Tibial nerve (tissue), 4 donors: ENCODE data around the gene DLGAP1. TPM values are rescaled to one million over a fixed set of nuclear protein-coding genes. Genes with fewer than 3 reads are reported as not detected.

Source experiments
- DNase-seq, 2 donors: peaks; one replicate each; pipeline ENCODE4 v3.0.0-alpha.2; 2019; ENCODE audit warnings: low spot score in 2 of 2
- H3K27ac ChIP-seq, 4 donors: fragments of 200-600 bp; sonication (generic) in 3 of 4; one replicate each; pipeline ENCODE4 v1.5.1; 2017 to 2019; ENCODE audit warnings: mild to moderate bottlenecking in 1 of 4
- H3K27me3 ChIP-seq, 2 donors: fragments of 200-600 bp; sonication (generic) in 1 of 2; one replicate each; pipeline versions ENCODE4 v1.5.1 to v1.6.0; 2017 to 2019
- H3K36me3 ChIP-seq, 3 donors: fragments of 200-600 bp; sonication (generic); one replicate each; pipeline ENCODE4 v1.5.1; 2018 to 2019
- H3K4me1 ChIP-seq, 4 donors: fragments of 200-600 bp; sonication (generic) in 3 of 4; one replicate each; pipeline ENCODE4 v1.5.1; 2017 to 2019
- H3K4me3 ChIP-seq, 4 donors: fragments of 200-600 bp; sonication (generic) in 3 of 4; one replicate each; pipeline ENCODE4 v1.5.1; 2017 to 2019; ENCODE audit warnings: mild to moderate bottlenecking in 1 of 4, moderate library complexity in 1 of 4
- H3K9me3 ChIP-seq, 4 donors: fragments of 200-600 bp; sonication (generic) in 3 of 4; one replicate each; pipeline ENCODE4 v1.5.1; 2017 to 2019
- CTCF ChIP-seq, 5 experiments: fragments of 200-600 bp in 3 of 5; fragments of 450-650 bp in 2 of 5; sonication (generic) in 3 of 5; IDR thresholded peaks; one replicate each; pipeline ENCODE4 v1.5.1; 2016 to 2019; ENCODE audit warnings: antibody characterized with exemption in 5 of 5, mild to moderate bottlenecking in 3 of 5, moderate library complexity in 2 of 5
- EP300 ChIP-seq, 2 donors: sonication (generic); formaldehyde crosslinking; IDR thresholded peaks; one replicate each; pipeline ENCODE4 v1.6.1; 2017; ENCODE audit warnings: antibody characterized with exemption in 2 of 2, mild to moderate bottlenecking in 1 of 2
- POLR2A ChIP-seq, 2 donors: fragments of 450-650 bp; IDR thresholded peaks; one replicate each; pipeline ENCODE4 v1.6.1; 2017; ENCODE audit warnings: antibody characterized with exemption in 2 of 2, mild to moderate bottlenecking in 2 of 2, moderate library complexity in 2 of 2
- WGBS, 2 donors: methylation state at CpG; one replicate each; pipeline ENCODE4 v1.1.5; 2018; 5-methylcytosine and 5-hydroxymethylcytosine counted together
- total RNA-seq, 4 donors: library from RNA; depleted of rRNA; stranded (reverse); fragments of >200 nt; gene quantifications; one replicate each; pipeline ENCODE4 v1.1.0, GENCODE V29; 2016

Gene DLGAP1
- total RNA-seq, 4 donors from 2014 or later = 1.5 to 18.3 (median 2.5) TPM

GRCh38 chr18:4211111-4211837, 243.8 kb downstream of the DLGAP1 start:
- Histone ChIP-seq H3K27ac (no peak overlapping the region), H3K4me1 (peaks cover 0 to 9% (median 0%) of the 10 kb centered on the region in 4 donors), H3K4me3 (no peak overlapping the region), H3K36me3 (no peaks in the 10 kb centered on the region), H3K9me3 (no peaks in the 10 kb centered on the region), H3K27me3 (no peaks in the 10 kb centered on the region)
- TF ChIP-seq POLR2A (IDR thresholded peaks at IDR 0.05) = no peak
- TF ChIP-seq EP300 (IDR thresholded peaks at IDR 0.05) = no peak
- 61 to 65% methylated on average over 5 of the region's 5 CpGs for WGBS, 2 donors
- no peak for DNase-seq

DNA sequence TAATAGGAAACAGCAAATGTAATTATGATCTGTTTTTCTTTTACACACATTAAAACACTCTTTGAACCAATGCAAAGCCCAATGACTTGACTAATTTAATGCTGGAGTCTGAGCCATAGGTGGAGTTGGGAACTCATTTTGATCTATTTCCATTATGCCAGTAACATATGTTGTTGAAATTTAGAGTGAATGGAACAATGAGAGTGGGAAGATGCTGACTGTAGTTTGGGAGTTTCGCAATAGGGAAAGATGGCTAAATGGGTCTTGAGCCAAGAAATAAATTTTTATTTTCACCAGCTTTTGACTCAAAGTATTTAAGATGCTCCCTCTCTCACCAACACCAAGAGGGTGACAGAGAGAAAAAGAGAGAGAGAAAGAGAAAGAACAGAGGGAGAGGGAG, 246.7 kb downstream of the DLGAP1 start:
- 85 to 96% methylated on average over 1 of the region's 1 CpG for WGBS, 2 donors
- Histone ChIP-seq H3K4me3 (no peak overlapping the region), H3K9me3 (no peaks in the 10 kb centered on the region), H3K27me3 (no peaks in the 10 kb centered on the region), H3K4me1 (peaks cover 0 to 21% (median 2%) of the 10 kb centered on the region in 4 donors), H3K27ac (no peak overlapping the region), H3K36me3 (no peaks in the 10 kb centered on the region)
- no peak for TF ChIP-seq CTCF (IDR thresholded peaks at IDR 0.05)
- DNase-seq = no peak

DNA sequence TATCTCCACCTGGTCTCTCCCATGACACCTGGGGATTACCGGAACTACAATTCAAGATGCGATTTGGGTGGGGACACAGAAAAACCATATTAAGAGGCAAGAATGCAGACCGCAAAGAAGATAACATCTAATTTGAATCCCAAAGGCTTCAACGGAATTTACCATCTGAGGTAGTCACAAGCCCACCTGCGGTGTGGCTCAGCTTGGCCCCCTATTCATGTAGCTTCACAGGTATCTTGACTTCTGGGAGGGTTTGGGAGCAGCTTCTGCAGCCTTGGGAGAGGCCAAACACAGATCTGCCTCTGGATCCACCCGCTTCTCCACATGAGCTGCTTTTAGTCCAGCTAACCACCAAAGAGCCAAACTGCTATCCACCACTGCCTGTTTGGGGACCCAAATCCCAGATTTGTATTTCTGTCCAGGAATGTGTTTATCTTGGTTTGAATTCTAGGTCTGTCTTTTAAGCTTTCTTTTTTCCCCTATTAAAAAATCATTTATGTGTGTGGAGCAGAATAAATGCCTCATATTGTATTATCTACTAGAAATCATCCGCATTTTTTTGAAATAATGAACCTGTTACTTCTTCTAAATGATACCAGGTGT, 247.6 kb downstream of the DLGAP1 start:
- Histone ChIP-seq H3K4me1 (peaks cover 0 to 24% (median 2%) of the 10 kb centered on the region in 4 donors), H3K9me3 (no peaks in the 10 kb centered on the region), H3K4me3 (no peak overlapping the region), H3K27ac (no peak overlapping the region), H3K27me3 (no peaks in the 10 kb centered on the region), H3K36me3 (no peaks in the 10 kb centered on the region)
- no peak for DNase-seq
- TF ChIP-seq CTCF (IDR thresholded peaks at IDR 0.05) (no peak), POLR2A (IDR thresholded peaks at IDR 0.05) (no peak), EP300 (IDR thresholded peaks at IDR 0.05) (no peak)
- 62 to 76% methylated on average over 7 of the region's 7 CpGs for WGBS, 2 donors

DNA sequence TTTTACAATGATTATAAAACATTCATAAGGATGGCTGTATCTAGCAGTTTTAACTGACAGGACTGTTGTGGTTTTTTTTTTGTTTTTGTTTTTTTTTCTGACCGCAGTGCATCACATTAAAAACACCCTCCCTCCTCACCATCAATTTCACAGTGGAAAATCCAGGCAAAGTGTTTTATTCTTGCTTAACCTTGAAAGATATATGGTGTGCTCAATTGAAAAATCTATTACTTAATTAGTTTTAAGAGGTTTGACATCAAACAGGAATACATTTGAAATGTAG, 250.7 kb downstream of the DLGAP1 start:
- Histone ChIP-seq H3K27me3 (no peaks in the 10 kb centered on the region), H3K36me3 (no peaks in the 10 kb centered on the region), H3K4me1 (peaks cover 0 to 24% (median 2%) of the 10 kb centered on the region in 4 donors), H3K9me3 (no peaks in the 10 kb centered on the region), H3K27ac (no peak overlapping the region), H3K4me3 (no peak overlapping the region)
- no peak for DNase-seq
- WGBS, 2 donors = 23 to 33% methylated on average over 1 of the region's 1 CpG
- TF ChIP-seq POLR2A (IDR thresholded peaks at IDR 0.05) = no peak
- TF ChIP-seq EP300 (IDR thresholded peaks at IDR 0.05) = no peak
- no peak for TF ChIP-seq CTCF (IDR thresholded peaks at IDR 0.05)

DNA sequence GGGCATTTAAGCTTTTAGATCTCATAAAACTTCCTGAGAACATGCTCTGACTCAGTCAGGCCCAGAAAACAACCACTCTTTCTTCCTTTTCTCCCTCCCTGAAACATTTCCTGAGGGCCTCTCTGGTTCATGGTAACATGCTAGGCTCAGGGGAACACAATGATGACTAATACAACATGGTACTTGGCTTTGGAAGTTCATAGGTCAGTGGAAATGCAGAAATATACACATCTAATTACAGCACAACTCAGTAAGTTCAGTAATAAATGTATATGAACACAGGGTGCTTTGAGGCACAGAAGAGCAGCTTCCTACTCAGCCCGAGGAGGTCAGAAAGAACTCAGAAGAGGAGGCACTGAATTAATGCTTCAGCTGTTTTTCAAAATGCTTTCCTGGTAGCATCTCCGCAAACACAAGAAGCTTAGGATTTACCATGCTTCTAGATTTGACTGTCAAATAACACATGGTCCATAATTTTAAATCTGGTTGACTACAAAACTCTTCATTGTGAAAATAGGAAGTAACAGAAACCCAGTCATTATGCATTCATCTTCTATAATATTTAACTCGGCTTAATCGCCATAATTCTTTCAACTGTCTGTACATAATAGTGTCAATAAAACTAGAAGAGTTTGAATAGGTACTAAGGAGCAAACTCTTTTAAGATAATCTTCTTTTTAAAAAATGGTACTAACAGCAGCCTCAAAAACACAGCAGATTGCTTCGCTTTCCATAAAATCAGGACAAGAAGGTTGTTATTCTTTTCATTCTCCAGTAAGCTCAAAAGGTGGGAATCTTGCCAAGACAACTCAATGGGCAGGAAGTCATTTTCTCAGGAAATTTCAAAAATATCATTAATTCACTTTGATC, 251.3 kb downstream of the DLGAP1 start:
- 41 to 46% methylated on average over 5 of the region's 5 CpGs for WGBS, 2 donors
- Histone ChIP-seq H3K4me1 (peaks cover 0 to 24% (median 2%) of the 10 kb centered on the region in 4 donors), H3K9me3 (no peaks in the 10 kb centered on the region), H3K36me3 (no peaks in the 10 kb centered on the region), H3K27me3 (no peaks in the 10 kb centered on the region), H3K27ac (no peak overlapping the region), H3K4me3 (no peak overlapping the region)
- no peak for TF ChIP-seq CTCF (IDR thresholded peaks at IDR 0.05)
- TF ChIP-seq EP300 (IDR thresholded peaks at IDR 0.05) = no peak
- TF ChIP-seq POLR2A (IDR thresholded peaks at IDR 0.05) = no peak
- DNase-seq = no peak
